ENCODE measurements around the gene LSM14B. TPM values are rescaled to one million over a fixed set of nuclear protein-coding genes. Genes with fewer than 3 reads are reported as not detected.

The LSM14B gene
- total RNA-seq, 1 experiment from 2014 or later, result 82.4 TPM

DNA sequence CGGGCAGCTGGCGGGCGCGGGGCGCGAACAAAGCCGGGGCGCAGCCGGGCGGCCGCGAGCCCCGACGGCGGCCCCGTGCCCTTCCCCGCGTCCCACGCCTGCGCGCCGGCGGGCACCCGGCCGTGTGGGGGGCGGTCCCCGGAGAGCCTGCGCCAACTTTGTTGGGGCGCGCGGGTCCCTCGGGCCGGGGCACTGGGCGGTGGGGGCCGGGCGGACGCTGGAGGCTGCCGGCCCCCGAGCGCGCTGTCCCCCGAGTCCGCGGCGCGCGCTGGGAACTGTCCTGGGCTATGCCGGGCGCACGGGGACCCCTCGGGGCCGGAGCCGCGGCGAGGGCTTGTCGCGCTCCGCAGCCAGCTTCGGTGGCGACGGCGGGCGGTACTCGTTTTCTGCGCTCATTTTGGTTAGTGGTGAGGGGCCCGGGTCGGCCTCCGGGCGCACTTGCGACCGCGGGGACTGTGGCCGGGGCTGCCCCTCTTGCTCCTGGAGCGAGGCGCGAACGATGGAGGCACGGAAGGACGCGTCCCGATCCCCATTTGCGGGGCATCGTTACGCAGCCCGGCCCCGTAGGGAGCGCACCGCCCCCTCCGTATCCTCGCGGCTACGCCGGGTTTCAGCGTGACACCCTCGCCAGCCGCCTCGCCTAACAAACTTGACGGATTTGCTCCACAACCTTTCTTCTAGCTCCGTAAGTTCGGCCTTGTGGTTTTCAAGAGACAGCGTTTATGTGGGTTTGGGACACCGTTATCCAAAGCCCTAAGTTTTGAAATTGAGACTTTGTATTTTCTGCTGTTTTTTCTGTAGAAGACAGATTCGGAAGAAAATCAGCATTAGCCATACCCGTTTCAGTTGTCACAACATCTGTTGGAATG, 21.9 kb downstream of the LSM14B start:
- Histone ChIP-seq H2AK5ac (ENCODE audit: insufficient read length, low read length) (no peak overlapping the region), H4K20me1 (ENCODE audit: control insufficient read depth, insufficient read depth, insufficient read length) (no peaks in the 10 kb centered on the region), H3K9ac (ENCODE audit: extremely low read depth, insufficient read length, low read length) (peak overlapping the region; percentile 37), H3K27me3 (ENCODE audit: insufficient read depth, low read length) (no peaks in the 10 kb centered on the region), H2BK15ac (ENCODE audit: low read depth, low read length) (no peak overlapping the region), H3K9me3 (ENCODE audit: control insufficient read depth, low read depth, low read length) (no peaks in the 10 kb centered on the region), H3K56ac (ENCODE audit: insufficient read length, low read depth, low read length) (no peak overlapping the region), H3K4ac (ENCODE audit: low read depth, low read length) (no peak overlapping the region), H3K14ac (ENCODE audit: insufficient read depth, low read length) (peak overlapping the region; percentile 70), H3K4me2 (ENCODE audit: insufficient read depth, insufficient read length, low read length) (peak overlapping the region; percentile 45), H3K27ac (ENCODE audit: insufficient read length, low read depth, low read length) (no peak overlapping the region), H4K8ac (replicated peaks; ENCODE audit: insufficient read length, low read depth, low read length) (no peak overlapping the region), H4K5ac (ENCODE audit: insufficient read length, low read depth, low read length) (no peak overlapping the region), H2BK120ac (ENCODE audit: low read depth, low read length, poor library complexity, severe bottlenecking) (no peak overlapping the region), H3T11ph (ENCODE audit: low read length) (no peak overlapping the region), H2AFZ (ENCODE audit: low read length) (no peak overlapping the region), H3K79me1 (ENCODE audit: insufficient read depth, low read depth, low read length, poor library complexity, severe bottlenecking) (peaks cover 11% of the 10 kb centered on the region), H2BK12ac (ENCODE audit: insufficient read length, low read depth, low read length) (no peak overlapping the region), H3K23me2 (ENCODE audit: insufficient read length, low read depth, low read length, poor library complexity, severe bottlenecking) (peaks cover 7% of the 10 kb centered on the region), H3K23ac (ENCODE audit: insufficient read length, low read depth, low read length) (no peak overlapping the region), H4K91ac (ENCODE audit: insufficient read length, low read depth, low read length) (no peak overlapping the region), H3K18ac (ENCODE audit: insufficient read length, low read depth, low read length) (no peak overlapping the region), H3K79me2 (ENCODE audit: insufficient read depth, low read length) (peaks cover 55% of the 10 kb centered on the region), H2BK20ac (ENCODE audit: low read depth, low read length, poor library complexity, severe bottlenecking) (no peak overlapping the region), H3K4me1 (ENCODE audit: insufficient read depth, low read length) (peaks cover 3% of the 10 kb centered on the region; the same call in 1 of the 2 replicates), H2BK5ac (ENCODE audit: insufficient read length, low read length) (no peak overlapping the region)
- no CpG with 5 or more reads among the region's 104 CpGs for WGBS (ENCODE audit: extremely low coverage, insufficient read length, low lambda C conversion rate)
- no peaks in the 10 kb centered on the region; a peak in 1 of 5 replicates for H3K9me3 Mint-ChIP-seq
- no peaks in the 10 kb centered on the region for H3K27me3 Mint-ChIP-seq (ENCODE audit: low read depth)
- no peak overlapping the region for H3K27ac Mint-ChIP-seq
- no peak for TF ChIP-seq CTCF (conservative IDR thresholded peaks at IDR 0.05)
- peak; percentile 46 for DNase-seq
- H3K36me3 Mint-ChIP-seq (ENCODE audit: insufficient read depth in 1 of 3, low read depth in 3 of 3), result peaks cover 27 to 37% (median 29%) of the 10 kb centered on the region in 3 experiments
- H3K4me1 Mint-ChIP-seq, result peaks cover 36 to 37% of the 10 kb centered on the region in 2 experiments
- H3K4me3 Mint-ChIP-seq, result peak overlapping the region; percentile 76 to 85

Measured in H9 (cell line).